Fibroblast of skin of back (primary cell): ENCODE measurements around the gene ENO3.

Experiments
- DNase-seq: peaks from one replicate; pipeline ENCODE4 v3.0.0-alpha.2; 2013

ENO3 gene

GRCh38 chr17:4974115-4974670, 23.3 kb downstream of the ENO3 start:
- DNase-seq, result no peak

GRCh38 chr17:4978726-4979125, 27.8 kb downstream of the ENO3 start:
- DNase-seq, result no peak

GRCh38 chr17:4980644-4981216, 29.8 kb downstream of the ENO3 start:
- DNase-seq, result peak; percentile 65

GRCh38 chr17:4982305-4982704, 31.4 kb downstream of the ENO3 start:
- no peak for DNase-seq

- peak; percentile 19 for DNase-seq
Observed at GRCh38 chr17:4986403-4986802, 35.5 kb downstream of the ENO3 start.

- peak; percentile 84 for DNase-seq
Observed at GRCh38 chr17:4986951-4987766, 36.2 kb downstream of the ENO3 start, which contains the start of gene CAMTA2. CAMTA2 (minus strand) TSS chr17:4987675; CDS start chr17:4986222, 1,453 bp downstream.

- peak; percentile 42 for DNase-seq
Observed at GRCh38 chr17:4987767-4988567, 37.0 kb downstream of the ENO3 start.

- DNase-seq, result peak; percentile 18
Observed at GRCh38 chr17:4994081-4994595, 43.2 kb downstream of the ENO3 start.

GRCh38 chr17:4997302-4998026, 46.5 kb downstream of the ENO3 start, which contains the start of the genes INCA1 and KIF1C:
INCA1 (minus strand) TSS chr17:4997522; CDS start chr17:4994437, 3,085 bp downstream.
KIF1C (plus strand) TSS chr17:4997950; CDS start chr17:5000247, 2,297 bp downstream.
- DNase-seq, result peak; percentile 85

GRCh38 chr17:4998027-4998731, 47.3 kb downstream of the ENO3 start:
- no peak for DNase-seq

GRCh38 chr17:4998732-4999429, 48.0 kb downstream of the ENO3 start:
- DNase-seq, result no peak

- no peak for DNase-seq
Observed at GRCh38 chr17:4999430-5000093, 48.6 kb downstream of the ENO3 start.

GRCh38 chr17:5000237-5000639, 49.3 kb downstream of the ENO3 start:
- no peak for DNase-seq

- no peak for DNase-seq
Observed at GRCh38 chr17:5002121-5002788, 51.3 kb downstream of the ENO3 start.

- DNase-seq, result no peak
Observed at GRCh38 chr17:5003214-5003867, 52.4 kb downstream of the ENO3 start.
